Mesendoderm (in vitro differentiated cells): ENCODE results near the gene SGSM1.

ENCODE experiments used
- DNase-seq: peaks from one replicate; pipeline ENCODE4 v3.0.0; 2013
- H2AK5ac ChIP-seq: 2 replicates; pipeline ENCODE4 v1.6.1; 2013; ENCODE audit warnings: low read length, inconsistent platforms
- H2BK120ac ChIP-seq: 2 replicates; pipeline ENCODE4 v1.6.1; 2013; ENCODE audit warnings: low read depth, mild to moderate bottlenecking, low read length, moderate library complexity, mixed read lengths
- H2BK15ac ChIP-seq: replicated peaks from 2 replicates; pipeline ENCODE4 v1.6.1; 2013; ENCODE audit warnings: low read depth, mild to moderate bottlenecking, moderate library complexity
- H2BK5ac ChIP-seq: 2 replicates; pipeline ENCODE4 v1.6.1; 2013; ENCODE audit warnings: low read length, inconsistent platforms
- H3K18ac ChIP-seq: 2 replicates; pipeline ENCODE4 v1.6.1; 2013; ENCODE audit warnings: mild to moderate bottlenecking, low read length, mixed read lengths
- H3K23ac ChIP-seq: one replicate; pipeline ENCODE4 v1.6.1; 2013; ENCODE audit warnings: low read length
- H3K27ac ChIP-seq: 2 replicates; pipeline ENCODE4 v1.5.1; 2013; ENCODE audit warnings: low read depth, mild to moderate bottlenecking, inconsistent platforms, low read length, moderate library complexity
- H3K27me3 ChIP-seq: 2 replicates; pipeline ENCODE4 v1.6.1; 2013; ENCODE audit warnings: low read length, control low read depth, mild to moderate bottlenecking, inconsistent platforms; ENCODE audit not compliant: insufficient read depth, poor library complexity
- H3K36me3 ChIP-seq: 2 replicates; pipeline ENCODE4 v1.6.1; 2013; ENCODE audit warnings: low read length, inconsistent platforms; ENCODE audit not compliant: control insufficient read depth, insufficient read depth
- H3K4ac ChIP-seq: one replicate; pipeline ENCODE4 v1.6.1; 2013; ENCODE audit warnings: low read depth, mild to moderate bottlenecking, low read length, moderate library complexity
- H3K4me1 ChIP-seq: 2 replicates; pipeline ENCODE4 v1.6.1; 2013; ENCODE audit warnings: low read depth, low read length, inconsistent platforms; ENCODE audit not compliant: control insufficient read depth
- H3K4me2 ChIP-seq: 2 replicates; pipeline ENCODE4 v1.6.1; 2013; ENCODE audit warnings: low read length
- H3K4me3 ChIP-seq: 2 replicates; pipeline ENCODE4 v1.5.1; 2013; ENCODE audit warnings: mild to moderate bottlenecking, low read length
- H3K56ac ChIP-seq: one replicate; pipeline ENCODE4 v1.6.1; 2013; ENCODE audit warnings: low read length
- H3K79me1 ChIP-seq: 2 replicates; pipeline ENCODE4 v1.6.1; 2013; ENCODE audit warnings: low read length, inconsistent platforms
- H3K79me2 ChIP-seq: 2 replicates; pipeline ENCODE4 v1.6.1; 2013; ENCODE audit warnings: mild to moderate bottlenecking, low read length; ENCODE audit not compliant: control insufficient read depth, insufficient read depth
- H3K9ac ChIP-seq: 2 replicates; pipeline ENCODE4 v1.6.1; 2013; ENCODE audit warnings: low read length, inconsistent platforms
- H4K5ac ChIP-seq: one replicate; pipeline ENCODE4 v1.6.1; 2013; ENCODE audit warnings: low read length
- H4K8ac ChIP-seq: one replicate; pipeline ENCODE4 v1.6.1; 2013; ENCODE audit warnings: low read depth, mild to moderate bottlenecking, control low read depth, low read length, moderate library complexity
- WGBS: extraction: QIAGEN DNeasy Blood & Tissue Kit; methylation state at CpG from one replicate; pipeline ENCODE4 v1.1.7; 2013; ENCODE audit warnings: low lambda C conversion rate, missing lambda C conversion rate; ENCODE audit not compliant: insufficient coverage; ENCODE audit errors: extremely low coverage; 5-methylcytosine and 5-hydroxymethylcytosine counted together

The SGSM1 gene

DNA sequence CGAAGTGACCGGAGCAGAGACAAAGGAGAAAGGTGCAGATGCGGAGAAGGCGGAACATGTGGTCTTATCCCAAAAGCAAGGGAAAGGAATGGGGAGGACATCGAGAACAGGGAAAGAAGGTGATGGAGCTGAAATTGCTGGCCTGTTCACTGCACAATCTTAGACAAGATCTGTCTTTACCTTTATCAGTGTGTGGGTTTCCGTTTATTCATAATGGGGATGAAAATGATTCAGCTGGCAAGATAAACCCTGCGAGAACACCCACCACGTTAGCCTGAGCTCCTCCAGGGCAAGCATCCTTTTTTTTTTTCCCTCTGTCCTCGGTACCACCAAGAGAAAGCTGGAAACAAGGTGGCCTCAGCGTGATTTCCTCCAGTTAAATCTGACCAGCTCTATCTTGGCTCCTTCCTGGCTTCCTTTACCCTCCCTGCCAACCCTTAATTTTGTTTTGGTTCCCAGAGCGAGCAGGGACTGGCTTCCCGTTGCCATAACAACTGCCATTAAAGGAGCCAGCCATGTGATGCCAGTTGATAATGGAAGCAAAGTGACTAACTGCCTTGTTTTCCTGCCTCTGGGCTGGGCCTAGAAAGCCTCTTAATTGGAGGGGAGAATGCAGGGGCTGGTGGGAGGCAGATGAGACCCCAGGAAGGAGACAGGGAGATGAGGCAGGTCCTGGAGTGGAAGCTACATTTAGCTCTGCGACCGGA lies 4.2 kb downstream of the SGSM1 start:
- no peak overlapping the region for H3K56ac ChIP-seq
- H3K79me2 ChIP-seq, result no peaks in the 10 kb centered on the region
- no peaks in the 10 kb centered on the region for H3K36me3 ChIP-seq
- no peak overlapping the region for H3K4me3 ChIP-seq
- no peak overlapping the region for H3K18ac ChIP-seq
- H3K4me1 ChIP-seq, result no peaks in the 10 kb centered on the region
- no peak overlapping the region for H4K8ac ChIP-seq
- H3K9ac ChIP-seq, result no peak overlapping the region
- H3K23ac ChIP-seq, result no peak overlapping the region
- no peak overlapping the region for H2BK120ac ChIP-seq
- H2BK5ac ChIP-seq, result no peak overlapping the region
- no peaks in the 10 kb centered on the region for H3K27me3 ChIP-seq
- no peak overlapping the region for H3K4me2 ChIP-seq
- H3K27ac ChIP-seq, result no peak overlapping the region
- no peak overlapping the region for H2AK5ac ChIP-seq
- H3K79me1 ChIP-seq, result no peaks in the 10 kb centered on the region
- H2BK15ac ChIP-seq, result no peak overlapping the region
- no peak overlapping the region for H3K4ac ChIP-seq
- no peak overlapping the region for H4K5ac ChIP-seq
- peak; percentile 71 for DNase-seq
- no CpG with 5 or more reads among the region's 14 CpGs for WGBS

DNA sequence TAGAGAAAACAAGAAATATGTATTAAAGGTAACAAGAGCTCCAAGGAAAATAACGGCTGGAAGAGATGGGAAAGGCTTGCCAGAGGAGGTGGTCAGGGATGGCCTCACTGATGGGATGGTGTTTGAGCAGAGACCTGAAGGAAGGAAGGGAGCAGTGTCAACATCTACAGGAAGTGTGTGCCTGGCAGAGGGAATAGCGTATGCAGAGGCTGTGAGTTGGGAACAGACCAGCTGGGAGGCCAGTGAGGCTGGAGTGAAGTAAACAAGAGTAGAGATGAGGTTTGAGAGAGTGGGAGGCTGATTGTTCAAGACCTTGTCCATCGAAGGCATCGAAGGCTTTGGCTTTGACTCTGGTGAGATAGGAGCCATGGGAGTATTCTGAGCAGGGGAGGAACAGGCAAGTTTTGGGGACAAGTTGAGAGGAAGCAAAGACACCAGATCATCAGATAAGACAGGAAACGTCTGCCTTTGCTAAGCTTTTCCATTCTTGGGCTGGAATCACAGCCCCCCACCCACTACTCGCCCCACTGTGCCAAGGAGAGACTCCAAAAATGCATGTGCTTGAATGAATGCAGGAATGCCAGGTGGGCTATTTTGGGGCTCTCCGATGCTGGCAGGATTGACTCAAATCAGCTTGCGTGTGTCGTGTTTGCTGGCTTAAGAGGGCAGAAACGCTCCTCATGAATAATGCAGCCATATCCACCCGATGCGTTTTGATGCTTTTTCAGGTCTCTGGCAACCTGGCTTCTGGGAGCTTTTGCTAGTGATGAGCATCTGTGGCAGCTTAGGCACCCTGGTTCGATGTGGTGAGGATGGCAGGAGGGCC lies 7.2 kb downstream of the SGSM1 start:
- H3K4me2 ChIP-seq, result no peak overlapping the region

DNA sequence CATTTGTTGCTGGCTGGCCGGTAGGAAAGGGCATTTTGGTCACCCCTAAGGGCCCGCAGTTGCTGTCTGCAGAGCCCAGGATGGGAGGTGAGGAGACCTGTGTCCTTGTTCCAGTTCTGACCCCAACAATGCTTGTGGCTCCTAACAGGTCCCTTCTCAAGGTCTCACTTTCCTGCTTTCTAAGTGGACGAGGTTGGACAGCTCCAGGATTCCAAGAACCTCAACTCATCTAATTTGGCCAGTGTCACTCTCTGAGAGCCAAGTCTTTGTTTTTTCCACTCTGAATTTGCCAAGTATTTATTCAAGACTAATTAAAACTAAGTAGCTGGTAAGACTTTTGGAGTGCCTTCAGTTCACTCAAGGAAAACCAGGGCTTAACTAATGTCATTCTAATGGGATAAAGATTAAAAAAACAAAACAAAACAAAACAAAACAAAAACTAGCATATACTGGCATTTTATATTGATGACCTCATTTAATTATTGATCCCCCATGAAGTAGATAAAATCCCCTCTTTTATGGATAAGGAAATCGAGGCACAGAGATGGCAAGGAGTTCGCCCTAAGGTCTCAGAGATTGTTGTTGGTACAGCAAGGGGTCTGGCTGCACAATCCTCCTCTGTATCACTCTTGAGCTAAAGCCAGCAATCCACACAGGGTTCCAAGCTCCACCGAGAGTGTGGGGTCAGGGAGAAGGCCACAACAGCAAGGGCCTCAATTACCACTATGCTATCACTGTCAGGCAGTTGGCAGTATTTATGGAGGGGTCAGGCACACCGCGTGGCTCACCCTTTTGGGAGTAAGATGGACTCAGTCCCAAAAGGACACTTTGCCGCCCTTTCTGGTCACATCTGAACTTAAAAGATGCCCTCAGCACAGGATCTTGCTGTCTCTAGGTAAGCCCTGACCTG lies 8.1 kb downstream of the SGSM1 start:
- Histone ChIP-seq H3K4me3 (no peak overlapping the region), H4K8ac (no peak overlapping the region), H3K9ac (no peak overlapping the region), H2BK120ac (no peak overlapping the region), H4K5ac (no peak overlapping the region), H3K4ac (no peak overlapping the region), H2BK5ac (no peak overlapping the region), H3K4me1 (no peaks in the 10 kb centered on the region), H2BK15ac (no peak overlapping the region), H3K79me2 (no peaks in the 10 kb centered on the region), H2AK5ac (no peak overlapping the region), H3K36me3 (no peaks in the 10 kb centered on the region), H3K27me3 (no peaks in the 10 kb centered on the region), H3K18ac (no peak overlapping the region), H3K79me1 (no peaks in the 10 kb centered on the region), H3K27ac (no peak overlapping the region), H3K4me2 (no peak overlapping the region), H3K56ac (no peak overlapping the region), H3K23ac (no peak overlapping the region)
- DNase-seq, result no peak
- WGBS, result no CpG with 5 or more reads among the region's 9 CpGs

More for the DNA sequence above, 7.2 kb downstream of the SGSM1 start:
- no peak overlapping the region for H2BK15ac ChIP-seq
- H4K5ac ChIP-seq, result no peak overlapping the region
- no peak overlapping the region for H3K18ac ChIP-seq
- no peak overlapping the region for H3K4me3 ChIP-seq
- H3K4ac ChIP-seq, result no peak overlapping the region
- H2BK120ac ChIP-seq, result no peak overlapping the region
- H4K8ac ChIP-seq, result no peak overlapping the region
- no peak overlapping the region for H3K23ac ChIP-seq
- H3K9ac ChIP-seq, result no peak overlapping the region
- H3K79me2 ChIP-seq, result no peaks in the 10 kb centered on the region
- DNase-seq, result no peak
- no peak overlapping the region for H3K27ac ChIP-seq
- no peak overlapping the region for H3K56ac ChIP-seq
- no peaks in the 10 kb centered on the region for H3K4me1 ChIP-seq
- H2AK5ac ChIP-seq, result no peak overlapping the region
- H3K36me3 ChIP-seq, result no peaks in the 10 kb centered on the region
- H3K27me3 ChIP-seq, result no peaks in the 10 kb centered on the region
- WGBS, result no CpG with 5 or more reads among the region's 13 CpGs
- no peak overlapping the region for H2BK5ac ChIP-seq
- no peaks in the 10 kb centered on the region for H3K79me1 ChIP-seq

- H2AK5ac ChIP-seq, result no peak overlapping the region
- no peaks in the 10 kb centered on the region for H3K36me3 ChIP-seq
- H3K4me2 ChIP-seq, result no peak overlapping the region
- H3K27me3 ChIP-seq, result no peaks in the 10 kb centered on the region
- H3K4ac ChIP-seq, result no peak overlapping the region
- no peak overlapping the region for H4K5ac ChIP-seq
- H3K4me3 ChIP-seq, result no peak overlapping the region
- WGBS, result no CpG with 5 or more reads among the region's 4 CpGs
- no peaks in the 10 kb centered on the region for H3K79me2 ChIP-seq
- H3K23ac ChIP-seq, result no peak overlapping the region
- H3K56ac ChIP-seq, result no peak overlapping the region
- H3K27ac ChIP-seq, result no peak overlapping the region
- H4K8ac ChIP-seq, result no peak overlapping the region
- no peak overlapping the region for H3K18ac ChIP-seq
- H2BK120ac ChIP-seq, result no peak overlapping the region
- no peak overlapping the region for H2BK15ac ChIP-seq
- DNase-seq, result no peak
- H3K79me1 ChIP-seq, result no peaks in the 10 kb centered on the region
- H2BK5ac ChIP-seq, result no peak overlapping the region
- no peak overlapping the region for H3K9ac ChIP-seq
- no peaks in the 10 kb centered on the region for H3K4me1 ChIP-seq
Measured at GRCh38 chr22:24816806-24817205, 10.8 kb downstream of the SGSM1 start.

DNA sequence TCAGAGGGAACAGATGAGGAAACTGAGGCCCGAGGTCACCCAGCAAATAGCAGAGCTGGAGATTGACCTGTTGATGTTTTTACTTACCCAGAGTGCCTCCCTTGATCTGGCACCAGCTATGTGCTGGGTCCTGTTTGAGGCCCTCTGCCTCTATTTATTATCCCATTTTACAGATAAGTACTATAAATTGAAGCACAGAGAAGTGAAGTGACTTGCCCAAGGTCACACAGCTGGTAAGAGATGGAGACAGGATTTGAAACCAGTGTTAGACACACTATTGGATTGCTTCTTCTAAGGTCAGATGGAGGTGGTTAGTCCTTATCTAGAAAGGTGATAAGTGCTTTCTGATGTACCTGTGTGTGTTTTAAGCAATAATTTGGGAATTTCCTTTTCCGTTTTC lies 13.5 kb downstream of the SGSM1 start:
- H2BK120ac ChIP-seq, result no peak overlapping the region
- H4K8ac ChIP-seq, result no peak overlapping the region
- no peaks in the 10 kb centered on the region for H3K27me3 ChIP-seq
- DNase-seq, result no peak
- no CpG with 5 or more reads among the region's 2 CpGs for WGBS
- H3K4ac ChIP-seq, result no peak overlapping the region
- no peaks in the 10 kb centered on the region for H3K79me1 ChIP-seq
- no peak overlapping the region for H3K4me2 ChIP-seq
- H3K4me3 ChIP-seq, result no peak overlapping the region
- no peak overlapping the region for H2AK5ac ChIP-seq
- no peak overlapping the region for H3K9ac ChIP-seq
- H4K5ac ChIP-seq, result no peak overlapping the region
- no peak overlapping the region for H2BK15ac ChIP-seq
- H3K4me1 ChIP-seq, result no peaks in the 10 kb centered on the region
- H3K27ac ChIP-seq, result no peak overlapping the region
- H3K79me2 ChIP-seq, result no peaks in the 10 kb centered on the region
- H3K23ac ChIP-seq, result no peak overlapping the region
- H3K36me3 ChIP-seq, result no peaks in the 10 kb centered on the region
- no peak overlapping the region for H2BK5ac ChIP-seq
- H3K56ac ChIP-seq, result no peak overlapping the region
- no peak overlapping the region for H3K18ac ChIP-seq
